Measurements from ENCODE around the gene NETO1. TPM values are rescaled to one million over a fixed set of nuclear protein-coding genes. Genes with fewer than 3 reads are reported as not detected.

Gene NETO1
- total RNA-seq, 1 donor from 2014 or later, result 19.8 TPM

- H3K4me1 ChIP-seq (ENCODE audit: insufficient read depth, low read length), result no peaks in the 10 kb centered on the region
- FAIRE-seq, result no peak
- no peak for DNase-seq (ENCODE audit: low read depth)
- H3K36me3 Mint-ChIP-seq (ENCODE audit: low read depth, unreplicated experiment), result no peaks in the 10 kb centered on the region
- no peaks in the 10 kb centered on the region for H3K27me3 Mint-ChIP-seq (ENCODE audit: low read depth, unreplicated experiment)
- no peaks in the 10 kb centered on the region for H3K9me3 ChIP-seq (ENCODE audit: insufficient read depth, low read depth, low read length)
- H3K9ac ChIP-seq (ENCODE audit: low read length), result no peak overlapping the region
- no peak overlapping the region for H3K4me3 ChIP-seq (ENCODE audit: insufficient read depth, low read depth, low read length)
- peaks cover 3% of the 10 kb centered on the region for H3K9me3 Mint-ChIP-seq (ENCODE audit: unreplicated experiment)
- H2AFZ ChIP-seq (ENCODE audit: low read depth, low read length), result peak overlapping the region; percentile 9
- no peaks in the 10 kb centered on the region for H4K20me1 ChIP-seq (ENCODE audit: insufficient read depth, low read length)
- H3K79me2 ChIP-seq (ENCODE audit: insufficient read depth, low read length), result no peaks in the 10 kb centered on the region
- H3K4me1 Mint-ChIP-seq (ENCODE audit: low read depth, unreplicated experiment), result no peaks in the 10 kb centered on the region
- H3K4me3 Mint-ChIP-seq (ENCODE audit: unreplicated experiment), result no peak overlapping the region
- no peak for TF ChIP-seq EZH2 (IDR thresholded peaks at IDR 0.05; ENCODE audit: insufficient read depth, low read length)
- TF ChIP-seq, protein P1, sequence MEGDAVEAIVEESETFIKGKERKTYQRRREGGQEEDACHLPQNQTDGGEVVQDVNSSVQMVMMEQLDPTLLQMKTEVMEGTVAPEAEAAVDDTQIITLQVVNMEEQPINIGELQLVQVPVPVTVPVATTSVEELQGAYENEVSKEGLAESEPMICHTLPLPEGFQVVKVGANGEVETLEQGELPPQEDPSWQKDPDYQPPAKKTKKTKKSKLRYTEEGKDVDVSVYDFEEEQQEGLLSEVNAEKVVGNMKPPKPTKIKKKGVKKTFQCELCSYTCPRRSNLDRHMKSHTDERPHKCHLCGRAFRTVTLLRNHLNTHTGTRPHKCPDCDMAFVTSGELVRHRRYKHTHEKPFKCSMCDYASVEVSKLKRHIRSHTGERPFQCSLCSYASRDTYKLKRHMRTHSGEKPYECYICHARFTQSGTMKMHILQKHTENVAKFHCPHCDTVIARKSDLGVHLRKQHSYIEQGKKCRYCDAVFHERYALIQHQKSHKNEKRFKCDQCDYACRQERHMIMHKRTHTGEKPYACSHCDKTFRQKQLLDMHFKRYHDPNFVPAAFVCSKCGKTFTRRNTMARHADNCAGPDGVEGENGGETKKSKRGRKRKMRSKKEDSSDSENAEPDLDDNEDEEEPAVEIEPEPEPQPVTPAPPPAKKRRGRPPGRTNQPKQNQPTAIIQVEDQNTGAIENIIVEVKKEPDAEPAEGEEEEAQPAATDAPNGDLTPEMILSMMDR (IDR thresholded peaks at IDR 0.05; ENCODE audit: insufficient read depth, low read depth, low read length), result no peak
- H3K27ac ChIP-seq (ENCODE audit: low read depth, low read length), result no peak overlapping the region
- no peaks in the 10 kb centered on the region for H3K36me3 ChIP-seq (ENCODE audit: insufficient read depth, low read length)
- no peak overlapping the region for H3K4me2 ChIP-seq (ENCODE audit: low read length)
- H3K27ac Mint-ChIP-seq (ENCODE audit: unreplicated experiment), result no peak overlapping the region
- no peaks in the 10 kb centered on the region for H3K27me3 ChIP-seq (ENCODE audit: insufficient read depth, low read length)
Measured at GRCh38 chr18:72768681-72769229, 99.0 kb downstream of the NETO1 start.

DNA sequence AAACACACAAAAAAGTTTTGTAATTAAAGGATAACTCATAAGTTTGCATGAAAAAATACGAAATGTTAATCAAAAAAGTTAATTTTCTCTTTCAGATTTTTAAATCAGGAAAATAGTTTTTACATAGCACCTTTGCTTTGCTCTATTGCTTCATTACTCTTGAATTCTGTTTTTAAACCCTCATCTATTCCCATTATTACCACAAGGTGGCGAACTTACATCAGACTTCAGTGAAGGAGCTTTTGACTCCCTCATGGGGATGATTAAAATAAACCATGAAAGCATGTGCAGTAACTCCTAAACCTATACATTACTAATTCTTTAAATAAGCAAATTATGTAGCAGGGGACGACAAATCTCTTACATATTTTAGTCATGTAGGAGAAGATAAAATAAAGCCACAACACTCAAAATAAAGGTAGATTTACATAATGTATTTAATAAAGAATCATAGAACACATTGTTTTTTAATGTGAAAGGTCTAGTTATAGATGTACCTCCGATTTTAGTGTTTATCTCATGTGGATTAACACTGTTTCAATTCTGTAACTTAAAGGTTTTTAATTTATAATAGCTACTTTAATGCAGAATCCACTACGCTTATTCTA, 105.2 kb downstream of the NETO1 start:
- no peaks in the 10 kb centered on the region for H3K27me3 Mint-ChIP-seq (ENCODE audit: low read depth, unreplicated experiment)
- H3K4me1 Mint-ChIP-seq (ENCODE audit: low read depth, unreplicated experiment), result no peaks in the 10 kb centered on the region
- H3K36me3 ChIP-seq (ENCODE audit: insufficient read depth, low read length), result no peaks in the 10 kb centered on the region
- no peak overlapping the region for H3K27ac ChIP-seq (ENCODE audit: low read depth, low read length)
- peaks cover 3% of the 10 kb centered on the region for H3K9me3 Mint-ChIP-seq (ENCODE audit: unreplicated experiment)
- FAIRE-seq (peak; percentile 73), DNase-seq (ENCODE audit: low read depth) (peak; percentile 35)
- H3K27ac Mint-ChIP-seq (ENCODE audit: unreplicated experiment), result no peak overlapping the region
- no peak for TF ChIP-seq EZH2 (IDR thresholded peaks at IDR 0.05; ENCODE audit: insufficient read depth, low read length)
- TF ChIP-seq, protein P1 (IDR thresholded peaks at IDR 0.05; ENCODE audit: insufficient read depth, low read depth, low read length), result peak; percentile 73
- H4K20me1 ChIP-seq (ENCODE audit: insufficient read depth, low read length), result no peaks in the 10 kb centered on the region
- no peaks in the 10 kb centered on the region for H3K27me3 ChIP-seq (ENCODE audit: insufficient read depth, low read length)
- no peak overlapping the region for H2AFZ ChIP-seq (ENCODE audit: low read depth, low read length)
- H3K9me3 ChIP-seq (ENCODE audit: insufficient read depth, low read depth, low read length), result no peaks in the 10 kb centered on the region
- H3K4me3 ChIP-seq (ENCODE audit: insufficient read depth, low read depth, low read length), result no peak overlapping the region
- no peak overlapping the region for H3K4me2 ChIP-seq (ENCODE audit: low read length)
- no peaks in the 10 kb centered on the region for H3K4me1 ChIP-seq (ENCODE audit: insufficient read depth, low read length)
- no peaks in the 10 kb centered on the region for H3K36me3 Mint-ChIP-seq (ENCODE audit: low read depth, unreplicated experiment)
- no peaks in the 10 kb centered on the region for H3K79me2 ChIP-seq (ENCODE audit: insufficient read depth, low read length)
- no peak overlapping the region for H3K9ac ChIP-seq (ENCODE audit: low read length)
- no peak overlapping the region for H3K4me3 Mint-ChIP-seq (ENCODE audit: unreplicated experiment)

DNA sequence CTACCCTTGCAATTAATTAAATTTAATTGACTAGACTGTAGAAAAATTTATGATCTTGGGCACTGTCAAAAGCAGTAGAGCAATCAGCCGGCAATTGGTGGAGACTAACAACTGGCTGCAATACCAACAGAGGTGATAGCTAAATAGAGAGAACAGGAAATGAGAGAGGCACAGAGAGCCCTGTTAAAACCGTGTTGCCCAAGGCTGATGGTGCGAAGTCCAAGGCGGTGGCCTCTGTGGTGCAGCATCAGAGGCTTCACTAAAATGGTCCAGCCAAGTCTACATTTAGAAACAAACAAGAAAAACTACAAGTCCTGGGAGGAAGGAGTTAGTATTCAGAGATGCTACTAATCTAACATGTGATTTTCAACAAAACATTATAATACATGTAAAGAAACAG, 115.6 kb downstream of the NETO1 start:
- H2AFZ ChIP-seq (ENCODE audit: low read depth, low read length), result no peak overlapping the region
- no peaks in the 10 kb centered on the region for H3K9me3 ChIP-seq (ENCODE audit: insufficient read depth, low read depth, low read length)
- no peak overlapping the region for H3K9ac ChIP-seq (ENCODE audit: low read length)
- DNase-seq (ENCODE audit: low read depth), result no peak
- no peaks in the 10 kb centered on the region for H3K36me3 ChIP-seq (ENCODE audit: insufficient read depth, low read length)
- H3K4me2 ChIP-seq (ENCODE audit: low read length), result no peak overlapping the region
- no peaks in the 10 kb centered on the region for H3K79me2 ChIP-seq (ENCODE audit: insufficient read depth, low read length)
- no peak for FAIRE-seq
- no peaks in the 10 kb centered on the region for H3K27me3 Mint-ChIP-seq (ENCODE audit: low read depth, unreplicated experiment)
- H3K27me3 ChIP-seq (ENCODE audit: insufficient read depth, low read length), result no peaks in the 10 kb centered on the region
- no peak overlapping the region for H3K4me3 Mint-ChIP-seq (ENCODE audit: unreplicated experiment)
- no peak overlapping the region for H3K27ac ChIP-seq (ENCODE audit: low read depth, low read length)
- no peaks in the 10 kb centered on the region for H3K4me1 ChIP-seq (ENCODE audit: insufficient read depth, low read length)
- no peaks in the 10 kb centered on the region for H3K4me1 Mint-ChIP-seq (ENCODE audit: low read depth, unreplicated experiment)
- TF ChIP-seq, protein P1 (IDR thresholded peaks at IDR 0.05; ENCODE audit: insufficient read depth, low read depth, low read length), result no peak
- no peak for TF ChIP-seq EZH2 (IDR thresholded peaks at IDR 0.05; ENCODE audit: insufficient read depth, low read length)
- no peak overlapping the region for H3K27ac Mint-ChIP-seq (ENCODE audit: unreplicated experiment)
- H3K9me3 Mint-ChIP-seq (ENCODE audit: unreplicated experiment), result no peaks in the 10 kb centered on the region
- no peak overlapping the region for H3K4me3 ChIP-seq (ENCODE audit: insufficient read depth, low read depth, low read length)
- no peaks in the 10 kb centered on the region for H4K20me1 ChIP-seq (ENCODE audit: insufficient read depth, low read length)
- peaks cover 1% of the 10 kb centered on the region for H3K36me3 Mint-ChIP-seq (ENCODE audit: low read depth, unreplicated experiment)

Measured in astrocyte (in vitro differentiated cells and primary cell).